Measurements from ENCODE around the gene GOLPH3L. TPM values are rescaled to one million over a fixed set of nuclear protein-coding genes. Genes with fewer than 3 reads are reported as not detected.
A peak's percentile ranks its signal among the peaks of the same experiment; 100 is the strongest.

GOLPH3L gene
- total and polyA plus RNA-seq, 4 donors, result 14.5 to 17.9 (median 17.5) TPM

DNA sequence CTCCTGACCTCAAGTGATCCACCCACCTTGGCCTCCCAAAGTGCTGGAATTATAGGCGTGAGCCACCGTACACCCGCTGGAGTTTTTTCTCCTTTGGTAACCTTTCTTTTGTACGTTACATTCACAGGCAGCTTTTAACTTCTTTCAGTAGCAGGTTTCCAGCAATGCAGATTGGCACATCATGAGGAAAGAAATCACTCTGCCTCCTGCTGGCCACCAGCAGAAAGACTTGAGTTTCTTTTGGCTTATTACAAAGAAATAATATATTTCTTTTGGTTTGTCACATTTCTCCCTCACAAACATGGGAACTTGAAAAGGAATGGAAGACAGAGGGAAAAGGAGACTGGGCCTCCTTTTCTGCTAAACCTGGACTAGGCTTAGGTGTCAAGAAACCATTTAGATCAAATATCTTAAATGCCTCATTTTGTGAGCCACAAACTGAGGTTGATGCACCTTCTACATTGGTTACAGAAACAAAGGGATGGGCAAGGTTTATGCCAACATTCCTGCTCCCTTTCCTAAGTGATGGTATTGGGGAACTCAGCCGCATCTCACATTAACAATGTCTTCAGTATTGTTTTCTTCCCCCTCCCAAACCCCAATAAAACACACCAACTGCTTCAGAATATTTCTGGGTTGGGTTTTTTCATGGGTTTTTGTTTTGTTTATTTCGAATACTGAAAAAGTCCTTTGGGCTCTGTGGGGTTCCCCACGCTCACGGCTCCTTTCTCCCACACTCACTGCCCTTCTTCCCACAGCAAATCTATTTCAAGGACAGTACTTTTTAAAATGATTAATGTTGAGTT lies 75.3 kb downstream of the GOLPH3L start:
- no peaks in the 10 kb centered on the region for H3K9me3 ChIP-seq (ENCODE audit: control insufficient read depth, insufficient read depth, low read length)
- DNase-seq (ENCODE audit: low read depth in 4 of 6, low spot score in 6 of 6), result peak in 2 of 6 donors; percentile 65 to 70
- H3K36me3 ChIP-seq (ENCODE audit: control insufficient read depth, insufficient read depth, low read length), result peaks cover 67% of the 10 kb centered on the region
- H3K27me3 ChIP-seq (ENCODE audit: control insufficient read depth, insufficient read depth, low read length), result no peaks in the 10 kb centered on the region
- peaks cover 2% of the 10 kb centered on the region for H3K4me1 ChIP-seq (ENCODE audit: control insufficient read depth, insufficient read depth, low read length)
- WGBS (ENCODE audit: insufficient coverage), result 49% methylated on average over 4 of the region's 8 CpGs
- peak overlapping the region; percentile 7 for H3K27ac ChIP-seq (ENCODE audit: low read depth, low read length)
- H3K4me3 ChIP-seq (ENCODE audit: low read depth, low read length), result no peak overlapping the region

DNA sequence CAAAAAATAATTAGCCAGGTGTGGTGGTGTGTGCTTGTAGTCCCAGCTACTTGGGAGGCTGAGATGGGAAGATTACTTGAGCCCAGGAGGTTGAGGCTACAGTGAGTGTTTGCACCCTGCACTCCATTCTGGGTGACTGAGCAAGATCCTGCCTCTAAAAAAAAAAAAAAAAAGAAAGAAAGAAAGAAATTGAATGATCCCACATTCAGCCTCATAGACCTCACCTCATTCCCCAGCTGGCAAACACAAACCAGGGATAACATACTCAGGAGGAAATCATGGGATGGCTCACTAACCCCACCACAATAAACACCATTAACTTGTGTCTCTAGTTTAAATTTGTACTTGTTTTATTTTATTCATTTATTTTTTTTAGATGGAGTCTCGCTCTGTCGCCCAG lies 76.0 kb downstream of the GOLPH3L start:
- Histone ChIP-seq H3K4me3 (ENCODE audit: low read depth, low read length) (no peak overlapping the region), H3K27ac (ENCODE audit: low read depth, low read length) (no peak overlapping the region), H3K9me3 (ENCODE audit: control insufficient read depth, insufficient read depth, low read length) (no peaks in the 10 kb centered on the region), H3K4me1 (ENCODE audit: control insufficient read depth, insufficient read depth, low read length) (peaks cover 2% of the 10 kb centered on the region), H3K27me3 (ENCODE audit: control insufficient read depth, insufficient read depth, low read length) (no peaks in the 10 kb centered on the region), H3K36me3 (ENCODE audit: control insufficient read depth, insufficient read depth, low read length) (peaks cover 66% of the 10 kb centered on the region)
- DNase-seq (ENCODE audit: low read depth in 4 of 6, low spot score in 6 of 6), result no peak
- WGBS (ENCODE audit: insufficient coverage), result no CpG with 5 or more reads among the region's 2 CpGs

DNA sequence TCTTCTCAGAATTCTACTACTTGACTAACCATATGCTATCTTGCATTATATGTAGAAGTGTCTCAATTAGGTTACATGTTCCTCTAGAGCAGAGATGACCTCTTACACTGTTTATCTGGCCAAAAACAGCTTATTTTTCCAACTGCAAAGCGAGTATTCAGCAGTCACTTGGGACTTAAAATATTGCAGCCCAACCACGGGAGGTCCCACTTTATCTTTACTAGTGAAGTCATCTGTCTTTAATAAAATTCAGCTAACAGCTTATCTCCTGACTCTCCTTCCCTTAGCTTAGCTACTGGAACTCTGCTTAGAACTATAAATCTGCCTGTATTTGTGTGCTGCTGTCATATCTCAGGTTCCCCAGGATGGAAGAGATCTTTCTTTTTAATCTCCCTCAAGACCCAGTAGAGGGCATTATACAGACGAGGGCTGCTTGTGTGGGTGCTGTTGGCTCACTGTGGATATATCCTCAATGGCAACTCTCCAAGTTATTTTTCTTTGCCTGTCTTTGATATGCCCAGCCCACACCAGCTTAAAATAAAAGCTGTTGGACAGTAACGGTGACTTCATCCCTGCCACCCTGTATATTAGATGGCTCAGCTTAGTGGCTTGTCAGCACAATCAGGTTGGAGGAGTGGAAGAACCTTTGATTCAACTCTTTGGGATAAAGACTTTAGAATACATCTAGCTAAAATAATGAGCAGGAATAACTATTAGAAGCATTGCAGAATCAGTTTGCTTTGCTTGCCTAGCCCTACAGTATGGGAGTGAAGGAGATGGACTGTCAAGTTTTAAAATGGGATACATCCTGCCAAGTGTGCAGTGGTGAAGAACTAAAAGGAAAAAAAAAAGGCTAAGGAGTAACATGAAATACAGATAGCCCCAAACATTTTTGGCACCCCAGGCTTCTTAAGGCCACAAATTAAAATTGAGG lies 77.1 kb downstream of the GOLPH3L start:
- no peaks in the 10 kb centered on the region for H3K27me3 ChIP-seq (ENCODE audit: control insufficient read depth, insufficient read depth, low read length)
- no peak overlapping the region for H3K4me3 ChIP-seq (ENCODE audit: low read depth, low read length)
- no peak overlapping the region for H3K27ac ChIP-seq (ENCODE audit: low read depth, low read length)
- peaks cover 63% of the 10 kb centered on the region for H3K36me3 ChIP-seq (ENCODE audit: control insufficient read depth, insufficient read depth, low read length)
- H3K4me1 ChIP-seq (ENCODE audit: control insufficient read depth, insufficient read depth, low read length), result peaks cover 2% of the 10 kb centered on the region
- no peaks in the 10 kb centered on the region for H3K9me3 ChIP-seq (ENCODE audit: control insufficient read depth, insufficient read depth, low read length)
- DNase-seq (ENCODE audit: low read depth in 4 of 6, low spot score in 6 of 6), result peak in 2 of 6 donors; percentile 27 to 41
- 80% methylated on average over 1 of the region's 4 CpGs for WGBS (ENCODE audit: insufficient coverage)

DNA sequence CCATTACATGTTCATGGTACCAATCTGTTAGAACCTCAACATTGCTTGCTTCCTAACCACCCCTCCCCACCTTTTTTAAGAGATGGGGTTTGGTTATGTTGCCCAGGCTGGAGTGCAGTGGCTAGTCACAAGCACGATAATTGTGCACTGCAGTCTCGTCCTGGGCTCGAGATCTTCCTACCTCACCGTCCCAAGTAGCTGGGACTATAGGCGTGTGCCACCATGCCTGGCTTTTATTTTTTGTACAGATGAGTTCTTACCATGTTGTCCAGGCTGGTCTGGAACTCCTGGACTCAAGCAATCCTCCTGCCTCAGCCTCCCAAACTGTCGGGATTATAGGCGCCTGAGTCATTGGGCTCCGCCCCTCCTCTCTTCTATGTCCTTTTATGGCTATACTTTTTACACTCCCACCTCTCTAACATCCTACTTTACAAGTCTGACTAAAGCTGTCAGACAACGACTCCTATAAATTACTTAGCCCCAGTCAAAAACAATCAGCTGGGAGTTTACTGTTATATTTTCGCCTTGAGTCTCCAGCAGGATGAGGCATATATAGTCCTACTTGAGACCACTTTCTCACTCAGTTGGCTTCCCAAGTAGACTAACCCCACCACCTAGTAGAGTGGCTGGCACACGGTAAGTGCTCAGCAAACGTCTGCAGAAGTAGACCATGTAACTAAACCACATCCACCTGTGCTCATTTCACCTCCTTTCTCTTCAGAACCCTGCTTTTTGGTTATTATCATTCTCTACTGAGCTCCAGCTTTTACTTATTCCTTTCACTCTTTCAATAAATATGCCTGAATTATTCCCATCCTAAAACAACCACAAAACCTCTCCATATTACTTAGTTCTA lies 81.4 kb downstream of the GOLPH3L start:
- DNase-seq (ENCODE audit: low read depth in 4 of 6, low spot score in 6 of 6), result no peak
- Histone ChIP-seq H3K36me3 (ENCODE audit: control insufficient read depth, insufficient read depth, low read length) (peaks cover 51% of the 10 kb centered on the region), H3K4me1 (ENCODE audit: control insufficient read depth, insufficient read depth, low read length) (peaks cover 8% of the 10 kb centered on the region), H3K27me3 (ENCODE audit: control insufficient read depth, insufficient read depth, low read length) (no peaks in the 10 kb centered on the region), H3K9me3 (ENCODE audit: control insufficient read depth, insufficient read depth, low read length) (no peaks in the 10 kb centered on the region), H3K27ac (ENCODE audit: low read depth, low read length) (no peak overlapping the region), H3K4me3 (ENCODE audit: low read depth, low read length) (no peak overlapping the region)
- WGBS (ENCODE audit: insufficient coverage), result 94% methylated on average over 8 of the region's 12 CpGs

DNA sequence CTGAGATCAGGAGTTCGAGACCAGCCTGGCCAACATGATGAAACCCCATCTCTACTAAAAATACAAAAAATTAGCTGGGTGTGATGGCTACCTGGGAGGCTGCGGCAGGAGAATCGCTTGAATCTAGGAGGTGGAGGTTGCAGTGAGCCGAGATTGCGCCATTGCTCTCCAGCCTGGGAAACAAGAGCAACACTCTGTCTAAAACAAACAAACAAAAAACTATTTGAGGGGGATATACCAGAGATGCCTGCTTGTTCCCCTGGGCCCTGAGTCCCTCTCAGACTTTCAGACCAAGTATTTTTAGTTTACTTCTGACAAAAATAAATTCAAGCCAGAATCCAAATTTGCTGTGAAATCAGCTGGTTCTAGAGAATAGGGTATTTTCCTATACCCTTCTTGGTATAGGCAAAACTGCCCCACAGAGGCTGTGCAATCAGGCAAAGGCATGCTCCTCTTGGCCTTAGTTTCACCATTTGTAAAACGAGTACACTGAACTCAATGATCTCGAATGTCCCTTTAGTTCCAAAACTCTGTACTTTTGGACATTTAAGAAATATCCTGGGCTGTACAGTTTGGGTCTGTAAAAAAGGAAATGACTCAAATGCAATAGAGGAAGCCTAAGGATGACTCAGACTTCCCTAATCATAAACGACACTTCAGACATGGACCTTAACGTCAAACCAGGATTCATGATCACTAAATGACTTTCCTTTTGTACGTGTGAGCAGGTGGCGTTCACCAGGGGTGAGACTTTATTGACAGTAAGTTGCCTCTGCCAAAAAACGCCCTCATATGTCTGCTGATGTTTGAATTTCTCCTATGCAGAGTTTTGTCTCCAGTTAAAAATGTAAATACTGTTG lies 83.7 kb downstream of the GOLPH3L start:
- no CpG with 5 or more reads among the region's 12 CpGs for WGBS (ENCODE audit: insufficient coverage)
- peak overlapping the region; percentile 57 for H3K27ac ChIP-seq (ENCODE audit: low read depth, low read length)
- H3K9me3 ChIP-seq (ENCODE audit: control insufficient read depth, insufficient read depth, low read length), result no peaks in the 10 kb centered on the region
- DNase-seq (ENCODE audit: low read depth in 4 of 6, low spot score in 6 of 6), result peak in 1 of 6 donors; percentile 24
- no peaks in the 10 kb centered on the region for H3K27me3 ChIP-seq (ENCODE audit: control insufficient read depth, insufficient read depth, low read length)
- peaks cover 41% of the 10 kb centered on the region for H3K36me3 ChIP-seq (ENCODE audit: control insufficient read depth, insufficient read depth, low read length)
- H3K4me3 ChIP-seq (ENCODE audit: low read depth, low read length), result no peak overlapping the region
- peaks cover 12% of the 10 kb centered on the region for H3K4me1 ChIP-seq (ENCODE audit: control insufficient read depth, insufficient read depth, low read length)

DNA sequence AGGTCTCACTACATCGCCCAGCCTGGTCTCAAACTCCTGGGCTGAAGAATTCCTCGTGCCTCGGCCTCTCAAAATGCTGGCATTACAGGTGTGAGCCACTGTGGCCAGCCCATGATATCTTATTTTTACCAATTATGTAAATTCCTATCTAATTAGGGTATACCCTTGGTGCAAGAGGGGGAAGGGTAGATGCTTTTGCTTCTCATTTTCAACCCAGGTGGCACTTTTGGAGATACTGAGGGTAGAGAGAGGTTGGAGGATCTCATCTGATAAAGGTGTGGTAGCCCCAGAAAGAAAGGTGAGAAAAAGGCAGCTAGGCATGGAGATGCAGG lies 85.0 kb downstream of the GOLPH3L start:
- peak overlapping the region; percentile 73 for H3K27ac ChIP-seq (ENCODE audit: low read depth, low read length)

DNA sequence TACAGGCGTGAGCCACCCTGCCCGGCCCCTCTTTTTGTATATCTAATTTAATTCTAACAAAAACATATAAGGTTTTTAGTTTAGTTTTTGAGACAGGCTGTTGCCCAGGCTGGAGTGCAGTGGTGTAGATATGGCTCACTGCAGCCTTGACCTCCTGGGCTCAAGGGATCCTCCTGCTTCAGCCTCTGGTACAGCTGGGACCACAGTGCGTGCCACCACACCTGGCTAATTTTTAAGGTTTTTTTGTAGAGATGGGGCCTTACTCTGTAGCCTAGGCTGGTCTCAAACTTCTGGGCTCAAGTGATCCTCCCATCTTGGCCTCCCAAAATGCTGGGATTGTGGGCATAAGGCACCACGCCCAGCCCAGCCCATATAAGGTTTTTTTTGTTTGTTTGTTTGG lies 86.4 kb downstream of the GOLPH3L start:
- H3K27ac ChIP-seq (ENCODE audit: low read depth, low read length), result no peak overlapping the region
- H3K36me3 ChIP-seq (ENCODE audit: control insufficient read depth, insufficient read depth, low read length), result peaks cover 15% of the 10 kb centered on the region
- no peaks in the 10 kb centered on the region for H3K9me3 ChIP-seq (ENCODE audit: control insufficient read depth, insufficient read depth, low read length)
- H3K4me1 ChIP-seq (ENCODE audit: control insufficient read depth, insufficient read depth, low read length), result peaks cover 12% of the 10 kb centered on the region
- WGBS (ENCODE audit: insufficient coverage), result 100% methylated on average over 1 of the region's 4 CpGs
- H3K27me3 ChIP-seq (ENCODE audit: control insufficient read depth, insufficient read depth, low read length), result no peaks in the 10 kb centered on the region
- no peak overlapping the region for H3K4me3 ChIP-seq (ENCODE audit: low read depth, low read length)
- DNase-seq (ENCODE audit: low read depth in 4 of 6, low spot score in 6 of 6), result no peak

More for the DNA sequence above, 85.0 kb downstream of the GOLPH3L start:
- Histone ChIP-seq H3K27me3 (ENCODE audit: control insufficient read depth, insufficient read depth, low read length) (no peaks in the 10 kb centered on the region), H3K9me3 (ENCODE audit: control insufficient read depth, insufficient read depth, low read length) (no peaks in the 10 kb centered on the region), H3K4me1 (ENCODE audit: control insufficient read depth, insufficient read depth, low read length) (peaks cover 12% of the 10 kb centered on the region), H3K4me3 (ENCODE audit: low read depth, low read length) (no peak overlapping the region), H3K36me3 (ENCODE audit: control insufficient read depth, insufficient read depth, low read length) (peaks cover 28% of the 10 kb centered on the region)
- 100% methylated on average over 2 of the region's 3 CpGs for WGBS (ENCODE audit: insufficient coverage)
- DNase-seq (ENCODE audit: low read depth in 4 of 6, low spot score in 6 of 6), result no peak

DNA sequence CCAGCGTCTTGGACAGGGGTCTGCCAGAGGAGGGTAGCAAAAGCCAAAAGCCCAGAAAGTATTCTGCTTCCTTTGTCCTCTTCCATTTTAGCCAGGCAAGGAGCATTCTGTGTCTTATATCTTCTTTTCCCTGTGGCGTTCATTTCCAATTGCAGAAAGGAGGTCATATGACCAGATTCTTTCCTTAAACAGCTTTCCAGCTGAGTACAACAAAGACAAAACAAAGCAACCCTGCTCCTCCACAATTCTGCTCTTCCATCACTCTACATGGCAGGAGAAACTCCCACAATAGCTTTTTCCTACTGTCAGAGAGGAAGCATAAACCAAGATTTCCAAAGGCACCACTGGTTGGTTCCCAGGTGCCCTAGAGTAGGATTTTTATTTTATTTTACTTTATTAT lies 87.2 kb downstream of the GOLPH3L start:
- DNase-seq (ENCODE audit: low read depth in 4 of 6, low spot score in 6 of 6), result peak in 2 of 6 donors; percentile 46 to 80
- 17% methylated on average over 2 of the region's 2 CpGs for WGBS (ENCODE audit: insufficient coverage)
- Histone ChIP-seq H3K4me3 (ENCODE audit: low read depth, low read length) (no peak overlapping the region), H3K36me3 (ENCODE audit: control insufficient read depth, insufficient read depth, low read length) (peaks cover 11% of the 10 kb centered on the region), H3K9me3 (ENCODE audit: control insufficient read depth, insufficient read depth, low read length) (no peaks in the 10 kb centered on the region), H3K27me3 (ENCODE audit: control insufficient read depth, insufficient read depth, low read length) (no peaks in the 10 kb centered on the region), H3K4me1 (ENCODE audit: control insufficient read depth, insufficient read depth, low read length) (peaks cover 12% of the 10 kb centered on the region), H3K27ac (ENCODE audit: low read depth, low read length) (peak overlapping the region; percentile 79)
